ENCODE data around the gene PEBP1.

DNA sequence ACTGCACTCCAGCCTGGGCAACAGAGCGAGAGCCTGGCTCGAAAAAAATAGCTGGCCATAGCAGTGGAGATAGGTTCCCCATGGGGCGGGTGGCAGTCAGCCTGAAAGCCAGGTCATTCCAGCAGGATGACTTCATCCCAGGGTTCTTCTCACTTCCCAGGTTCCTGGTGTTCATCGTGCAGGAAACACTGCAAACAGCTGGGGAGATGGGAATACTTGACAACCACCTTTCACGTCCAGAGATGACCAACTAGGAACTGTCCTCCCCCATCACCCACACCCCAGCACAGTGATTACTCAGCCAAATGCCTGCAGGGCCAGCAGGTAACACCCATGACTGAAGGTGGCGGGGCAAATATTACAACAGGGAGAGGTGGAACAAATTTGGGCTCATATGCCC, 33.9 kb upstream of the PEBP1 start:
- TF ChIP-seq, protein P1, sequence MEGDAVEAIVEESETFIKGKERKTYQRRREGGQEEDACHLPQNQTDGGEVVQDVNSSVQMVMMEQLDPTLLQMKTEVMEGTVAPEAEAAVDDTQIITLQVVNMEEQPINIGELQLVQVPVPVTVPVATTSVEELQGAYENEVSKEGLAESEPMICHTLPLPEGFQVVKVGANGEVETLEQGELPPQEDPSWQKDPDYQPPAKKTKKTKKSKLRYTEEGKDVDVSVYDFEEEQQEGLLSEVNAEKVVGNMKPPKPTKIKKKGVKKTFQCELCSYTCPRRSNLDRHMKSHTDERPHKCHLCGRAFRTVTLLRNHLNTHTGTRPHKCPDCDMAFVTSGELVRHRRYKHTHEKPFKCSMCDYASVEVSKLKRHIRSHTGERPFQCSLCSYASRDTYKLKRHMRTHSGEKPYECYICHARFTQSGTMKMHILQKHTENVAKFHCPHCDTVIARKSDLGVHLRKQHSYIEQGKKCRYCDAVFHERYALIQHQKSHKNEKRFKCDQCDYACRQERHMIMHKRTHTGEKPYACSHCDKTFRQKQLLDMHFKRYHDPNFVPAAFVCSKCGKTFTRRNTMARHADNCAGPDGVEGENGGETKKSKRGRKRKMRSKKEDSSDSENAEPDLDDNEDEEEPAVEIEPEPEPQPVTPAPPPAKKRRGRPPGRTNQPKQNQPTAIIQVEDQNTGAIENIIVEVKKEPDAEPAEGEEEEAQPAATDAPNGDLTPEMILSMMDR (tag by site-specific recombination; IDR thresholded peaks at IDR 0.05): no peak
- no peak for TF ChIP-seq ZNF549 (tag by site-specific recombination; IDR thresholded peaks at IDR 0.05)
- TF ChIP-seq, protein P2, sequence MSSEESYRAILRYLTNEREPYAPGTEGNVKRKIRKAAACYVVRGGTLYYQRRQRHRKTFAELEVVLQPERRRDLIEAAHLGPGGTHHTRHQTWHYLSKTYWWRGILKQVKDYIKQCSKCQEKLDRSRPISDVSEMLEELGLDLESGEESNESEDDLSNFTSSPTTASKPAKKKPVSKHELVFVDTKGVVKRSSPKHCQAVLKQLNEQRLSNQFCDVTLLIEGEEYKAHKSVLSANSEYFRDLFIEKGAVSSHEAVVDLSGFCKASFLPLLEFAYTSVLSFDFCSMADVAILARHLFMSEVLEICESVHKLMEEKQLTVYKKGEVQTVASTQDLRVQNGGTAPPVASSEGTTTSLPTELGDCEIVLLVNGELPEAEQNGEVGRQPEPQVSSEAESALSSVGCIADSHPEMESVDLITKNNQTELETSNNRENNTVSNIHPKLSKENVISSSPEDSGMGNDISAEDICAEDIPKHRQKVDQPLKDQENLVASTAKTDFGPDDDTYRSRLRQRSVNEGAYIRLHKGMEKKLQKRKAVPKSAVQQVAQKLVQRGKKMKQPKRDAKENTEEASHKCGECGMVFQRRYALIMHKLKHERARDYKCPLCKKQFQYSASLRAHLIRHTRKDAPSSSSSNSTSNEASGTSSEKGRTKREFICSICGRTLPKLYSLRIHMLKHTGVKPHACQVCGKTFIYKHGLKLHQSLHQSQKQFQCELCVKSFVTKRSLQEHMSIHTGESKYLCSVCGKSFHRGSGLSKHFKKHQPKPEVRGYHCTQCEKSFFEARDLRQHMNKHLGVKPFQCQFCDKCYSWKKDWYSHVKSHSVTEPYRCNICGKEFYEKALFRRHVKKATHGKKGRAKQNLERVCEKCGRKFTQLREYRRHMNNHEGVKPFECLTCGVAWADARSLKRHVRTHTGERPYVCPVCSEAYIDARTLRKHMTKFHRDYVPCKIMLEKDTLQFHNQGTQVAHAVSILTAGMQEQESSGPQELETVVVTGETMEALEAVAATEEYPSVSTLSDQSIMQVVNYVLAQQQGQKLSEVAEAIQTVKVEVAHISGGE (tag by site-specific recombination; conservative IDR thresholded peaks at IDR 0.05; ENCODE audit: low read depth): no peak
- TF ChIP-seq, protein P3, sequence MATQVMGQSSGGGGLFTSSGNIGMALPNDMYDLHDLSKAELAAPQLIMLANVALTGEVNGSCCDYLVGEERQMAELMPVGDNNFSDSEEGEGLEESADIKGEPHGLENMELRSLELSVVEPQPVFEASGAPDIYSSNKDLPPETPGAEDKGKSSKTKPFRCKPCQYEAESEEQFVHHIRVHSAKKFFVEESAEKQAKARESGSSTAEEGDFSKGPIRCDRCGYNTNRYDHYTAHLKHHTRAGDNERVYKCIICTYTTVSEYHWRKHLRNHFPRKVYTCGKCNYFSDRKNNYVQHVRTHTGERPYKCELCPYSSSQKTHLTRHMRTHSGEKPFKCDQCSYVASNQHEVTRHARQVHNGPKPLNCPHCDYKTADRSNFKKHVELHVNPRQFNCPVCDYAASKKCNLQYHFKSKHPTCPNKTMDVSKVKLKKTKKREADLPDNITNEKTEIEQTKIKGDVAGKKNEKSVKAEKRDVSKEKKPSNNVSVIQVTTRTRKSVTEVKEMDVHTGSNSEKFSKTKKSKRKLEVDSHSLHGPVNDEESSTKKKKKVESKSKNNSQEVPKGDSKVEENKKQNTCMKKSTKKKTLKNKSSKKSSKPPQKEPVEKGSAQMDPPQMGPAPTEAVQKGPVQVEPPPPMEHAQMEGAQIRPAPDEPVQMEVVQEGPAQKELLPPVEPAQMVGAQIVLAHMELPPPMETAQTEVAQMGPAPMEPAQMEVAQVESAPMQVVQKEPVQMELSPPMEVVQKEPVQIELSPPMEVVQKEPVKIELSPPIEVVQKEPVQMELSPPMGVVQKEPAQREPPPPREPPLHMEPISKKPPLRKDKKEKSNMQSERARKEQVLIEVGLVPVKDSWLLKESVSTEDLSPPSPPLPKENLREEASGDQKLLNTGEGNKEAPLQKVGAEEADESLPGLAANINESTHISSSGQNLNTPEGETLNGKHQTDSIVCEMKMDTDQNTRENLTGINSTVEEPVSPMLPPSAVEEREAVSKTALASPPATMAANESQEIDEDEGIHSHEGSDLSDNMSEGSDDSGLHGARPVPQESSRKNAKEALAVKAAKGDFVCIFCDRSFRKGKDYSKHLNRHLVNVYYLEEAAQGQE (tag by site-specific recombination; IDR thresholded peaks at IDR 0.05): no peak
- TF ChIP-seq, protein P4, sequence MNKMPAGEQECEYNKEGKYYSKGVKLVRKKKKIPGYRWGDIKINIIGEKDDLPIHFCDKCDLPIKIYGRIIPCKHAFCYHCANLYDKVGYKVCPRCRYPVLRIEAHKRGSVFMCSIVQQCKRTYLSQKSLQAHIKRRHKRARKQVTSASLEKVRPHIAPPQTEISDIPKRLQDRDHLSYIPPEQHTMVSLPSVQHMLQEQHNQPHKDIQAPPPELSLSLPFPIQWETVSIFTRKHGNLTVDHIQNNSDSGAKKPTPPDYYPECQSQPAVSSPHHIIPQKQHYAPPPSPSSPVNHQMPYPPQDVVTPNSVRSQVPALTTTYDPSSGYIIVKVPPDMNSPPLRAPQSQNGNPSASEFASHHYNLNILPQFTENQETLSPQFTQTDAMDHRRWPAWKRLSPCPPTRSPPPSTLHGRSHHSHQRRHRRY (tag by site-specific recombination; IDR thresholded peaks at IDR 0.05): no peak
- TF ChIP-seq ZNF266 (tag by site-specific recombination; IDR thresholded peaks at IDR 0.05; ENCODE audit: low read depth): no peak
- TF ChIP-seq, protein P5, sequence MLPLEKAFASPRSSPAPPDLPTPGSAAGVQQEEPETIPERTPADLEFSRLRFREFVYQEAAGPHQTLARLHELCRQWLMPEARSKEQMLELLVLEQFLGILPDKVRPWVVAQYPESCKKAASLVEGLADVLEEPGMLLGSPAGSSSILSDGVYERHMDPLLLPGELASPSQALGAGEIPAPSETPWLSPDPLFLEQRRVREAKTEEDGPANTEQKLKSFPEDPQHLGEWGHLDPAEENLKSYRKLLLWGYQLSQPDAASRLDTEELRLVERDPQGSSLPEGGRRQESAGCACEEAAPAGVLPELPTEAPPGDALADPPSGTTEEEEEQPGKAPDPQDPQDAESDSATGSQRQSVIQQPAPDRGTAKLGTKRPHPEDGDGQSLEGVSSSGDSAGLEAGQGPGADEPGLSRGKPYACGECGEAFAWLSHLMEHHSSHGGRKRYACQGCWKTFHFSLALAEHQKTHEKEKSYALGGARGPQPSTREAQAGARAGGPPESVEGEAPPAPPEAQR (tag by site-specific recombination; IDR thresholded peaks at IDR 0.05): no peak
- TF ChIP-seq SALL2 (tag by site-specific recombination; IDR thresholded peaks at IDR 0.05; ENCODE audit: borderline replicate concordance): no peak
